Measurements from ENCODE around the gene ZNF581.

Gene ZNF581

GRCh38 chr19:55653651-55654322 is 10.3 kb downstream of the ZNF581 start:
- peak overlapping the region; percentile 72; the same call in 1 of the 2 replicates for H3K4me3 ChIP-seq (ENCODE audit: low read length)
- TF ChIP-seq ZNF274 (IDR thresholded peaks at IDR 0.05; ENCODE audit: low read depth, low read length) = no peak

- peak overlapping the region; percentile 72; the same call in 1 of the 2 replicates for H3K4me3 ChIP-seq (ENCODE audit: low read length)
- TF ChIP-seq ZNF274 (IDR thresholded peaks at IDR 0.05; ENCODE audit: low read depth, low read length) = no peak
Observed at GRCh38 chr19:55654323-55654867, 10.9 kb downstream of the ZNF581 start.

DNA sequence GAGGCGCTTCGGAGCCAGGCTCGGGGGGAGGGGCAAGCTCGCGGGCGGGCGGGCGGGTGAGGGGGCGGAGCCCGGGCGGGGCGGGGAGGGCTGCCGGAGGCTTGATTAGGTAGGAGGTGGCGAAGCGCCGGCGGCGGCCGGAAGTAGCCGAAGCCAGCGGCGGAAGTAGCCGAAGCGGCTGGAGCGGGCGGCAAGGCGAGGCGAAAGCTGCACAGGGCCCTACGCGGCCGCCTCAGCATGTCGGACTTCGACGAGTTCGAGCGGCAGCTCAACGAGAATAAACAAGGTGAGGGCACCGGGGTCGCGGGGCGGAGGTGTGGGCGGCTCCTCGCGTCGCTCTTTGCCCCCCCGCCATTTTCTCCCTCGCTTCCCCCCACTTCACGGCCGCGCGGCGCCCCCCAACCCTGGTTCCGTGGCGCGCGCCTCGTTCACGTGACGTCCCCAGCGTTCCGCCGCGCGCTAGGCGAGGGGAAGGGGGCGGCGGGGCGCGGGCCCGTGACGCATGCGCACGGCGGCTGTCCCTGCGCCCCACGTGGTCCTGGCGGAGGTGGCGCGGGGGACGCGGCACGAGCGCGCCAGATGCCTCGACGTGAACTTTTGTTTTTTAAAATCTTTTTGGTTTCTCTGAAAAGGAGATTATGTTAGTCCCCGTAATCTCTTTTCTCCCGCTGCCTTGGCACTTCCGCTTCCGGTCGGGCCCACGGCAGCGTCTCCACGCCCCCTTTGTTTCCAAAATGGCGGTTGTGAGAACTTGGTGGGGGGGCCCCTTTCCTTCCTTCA is 11.6 kb downstream of the ZNF581 start, which contains the start of gene U2AF2:
Gene U2AF2 (plus strand): TSS at position 168 of the 780 bp plus-strand sequence. CDS start 70 bp downstream, at position 238.
- peak within 1 kb of the TSS; percentile 98 for H3K4me3 ChIP-seq (ENCODE audit: low read length)

GRCh38 chr19:55655648-55656040 is 12.2 kb downstream of the ZNF581 start:
- no peak for TF ChIP-seq ZNF274 (IDR thresholded peaks at IDR 0.05; ENCODE audit: low read depth, low read length)
- H3K4me3 ChIP-seq (ENCODE audit: low read length) = peak overlapping the region; percentile 98

More for the DNA sequence above, 11.6 kb downstream of the ZNF581 start, which contains the start of gene U2AF2:
- TF ChIP-seq ZNF274 (IDR thresholded peaks at IDR 0.05; ENCODE audit: low read depth, low read length) = no peak

DNA sequence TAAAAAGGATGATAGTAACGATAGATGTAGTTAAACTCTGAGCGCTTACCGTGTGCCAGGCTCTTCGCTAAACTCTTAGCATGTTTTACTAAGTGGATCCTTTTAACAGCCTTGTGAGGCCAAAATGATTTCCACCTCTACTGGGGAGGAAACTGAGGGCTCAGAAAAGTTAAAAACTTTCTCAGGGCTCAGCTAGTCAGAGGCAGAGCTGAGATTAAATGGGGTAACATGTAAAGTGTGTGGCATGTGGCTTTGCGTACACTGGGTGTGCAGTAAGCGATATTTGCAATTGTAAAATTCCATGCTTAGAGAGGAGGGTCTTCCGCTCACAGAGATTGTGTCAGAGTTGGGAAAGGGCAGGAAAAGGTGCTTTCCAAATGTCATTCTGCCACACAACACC is 13.1 kb downstream of the ZNF581 start:
- no peak for TF ChIP-seq ZNF274 (IDR thresholded peaks at IDR 0.05; ENCODE audit: low read depth, low read length)
- H3K4me3 ChIP-seq (ENCODE audit: low read length) = peak overlapping the region; percentile 98

- no peak for TF ChIP-seq ZNF274 (IDR thresholded peaks at IDR 0.05; ENCODE audit: low read depth, low read length)
- peak overlapping the region; percentile 98 for H3K4me3 ChIP-seq (ENCODE audit: low read length)
Observed at GRCh38 chr19:55656988-55657747, 13.7 kb downstream of the ZNF581 start.

- TF ChIP-seq ZNF274 (IDR thresholded peaks at IDR 0.05; ENCODE audit: low read depth, low read length) = no peak
- H3K4me3 ChIP-seq (ENCODE audit: low read length) = no peak overlapping the region
Observed at GRCh38 chr19:55658846-55659459, 15.5 kb downstream of the ZNF581 start.

DNA sequence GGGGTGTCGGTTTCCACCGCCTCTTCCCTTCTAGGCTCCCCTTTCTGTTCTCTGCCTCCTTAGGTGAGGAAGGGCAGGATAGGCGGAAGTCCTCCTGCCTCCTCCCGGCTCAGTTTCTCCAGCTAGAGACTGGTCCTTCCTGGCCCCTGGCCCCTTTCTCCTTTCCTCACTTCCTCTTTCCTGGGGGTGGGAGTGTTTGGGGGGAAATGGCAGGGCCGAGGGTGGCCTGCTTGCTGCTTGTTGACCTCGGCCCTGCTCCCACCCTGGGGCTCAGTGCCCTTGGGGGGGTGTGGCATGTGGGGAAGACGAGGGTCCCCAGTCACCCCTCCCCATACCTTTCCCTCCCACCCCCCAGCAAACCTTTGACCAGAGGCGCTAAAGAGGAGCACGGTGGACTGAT is 16.4 kb downstream of the ZNF581 start:
- TF ChIP-seq ZNF274 (IDR thresholded peaks at IDR 0.05; ENCODE audit: low read depth, low read length) = no peak

DNA sequence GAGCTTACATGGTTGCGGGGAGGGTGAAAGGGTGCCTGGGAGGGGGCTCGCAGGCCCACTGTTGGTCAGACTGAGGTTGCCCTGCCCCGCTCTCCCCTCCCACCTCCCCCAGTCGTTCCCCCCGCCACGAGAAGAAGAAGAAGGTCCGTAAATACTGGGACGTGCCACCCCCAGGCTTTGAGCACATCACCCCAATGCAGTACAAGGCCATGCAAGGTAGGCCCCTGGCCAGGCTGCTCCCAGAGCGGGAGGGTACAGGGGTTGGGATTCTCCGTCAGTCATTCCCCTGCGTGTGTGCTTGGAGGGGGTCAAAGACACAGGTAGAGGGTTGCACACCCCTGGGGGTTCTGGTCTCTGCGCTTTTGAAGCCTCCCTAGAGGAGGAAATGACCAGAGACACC is 17.0 kb downstream of the ZNF581 start:
- no peak for TF ChIP-seq ZNF274 (IDR thresholded peaks at IDR 0.05; ENCODE audit: low read depth, low read length)
- H3K4me3 ChIP-seq (ENCODE audit: low read length) = no peak overlapping the region

More for the DNA sequence above, 16.4 kb downstream of the ZNF581 start:
- no peak overlapping the region for H3K4me3 ChIP-seq (ENCODE audit: low read length)

DNA sequence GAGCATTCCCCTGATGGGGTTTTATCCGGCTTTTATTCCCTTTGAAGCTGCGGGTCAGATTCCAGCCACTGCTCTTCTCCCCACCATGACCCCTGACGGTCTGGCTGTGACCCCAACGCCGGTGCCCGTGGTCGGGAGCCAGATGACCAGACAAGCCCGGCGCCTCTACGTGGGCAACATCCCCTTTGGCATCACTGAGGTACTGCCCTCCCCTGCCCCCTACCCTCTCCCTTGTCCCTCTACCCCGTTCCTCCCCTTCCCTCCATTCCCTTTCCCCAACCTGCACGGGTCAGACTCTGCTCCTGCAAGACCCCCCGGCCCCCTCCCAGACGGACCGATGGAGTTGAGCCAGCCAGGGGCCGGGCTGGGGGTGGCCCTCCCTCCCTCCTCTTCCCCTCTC is 17.5 kb downstream of the ZNF581 start:
- no peak overlapping the region for H3K4me3 ChIP-seq (ENCODE audit: low read length)
- TF ChIP-seq ZNF274 (IDR thresholded peaks at IDR 0.05; ENCODE audit: low read depth, low read length) = no peak

DNA sequence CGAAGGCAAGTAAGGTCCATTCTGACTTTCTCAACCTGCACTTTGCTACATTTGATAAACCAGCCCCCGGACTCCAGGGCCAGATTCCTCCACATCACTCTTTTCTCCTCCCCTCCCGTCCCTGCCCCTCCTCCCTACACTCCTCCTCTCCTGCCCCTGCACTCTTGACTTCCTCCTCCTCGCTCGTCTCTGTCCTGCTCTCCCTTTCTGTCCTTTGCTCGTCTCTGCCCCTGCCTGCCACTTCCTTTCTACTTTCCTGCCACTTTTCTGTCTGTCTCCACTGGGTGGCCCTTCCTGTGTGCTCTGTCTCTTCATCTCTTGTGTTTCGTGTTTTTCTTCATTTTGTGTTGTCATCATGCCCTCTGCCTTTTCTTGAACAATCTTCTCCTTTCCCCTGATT is 18.4 kb downstream of the ZNF581 start:
- TF ChIP-seq ZNF274 (IDR thresholded peaks at IDR 0.05; ENCODE audit: low read depth, low read length) = no peak
- no peak overlapping the region for H3K4me3 ChIP-seq (ENCODE audit: low read length)

DNA sequence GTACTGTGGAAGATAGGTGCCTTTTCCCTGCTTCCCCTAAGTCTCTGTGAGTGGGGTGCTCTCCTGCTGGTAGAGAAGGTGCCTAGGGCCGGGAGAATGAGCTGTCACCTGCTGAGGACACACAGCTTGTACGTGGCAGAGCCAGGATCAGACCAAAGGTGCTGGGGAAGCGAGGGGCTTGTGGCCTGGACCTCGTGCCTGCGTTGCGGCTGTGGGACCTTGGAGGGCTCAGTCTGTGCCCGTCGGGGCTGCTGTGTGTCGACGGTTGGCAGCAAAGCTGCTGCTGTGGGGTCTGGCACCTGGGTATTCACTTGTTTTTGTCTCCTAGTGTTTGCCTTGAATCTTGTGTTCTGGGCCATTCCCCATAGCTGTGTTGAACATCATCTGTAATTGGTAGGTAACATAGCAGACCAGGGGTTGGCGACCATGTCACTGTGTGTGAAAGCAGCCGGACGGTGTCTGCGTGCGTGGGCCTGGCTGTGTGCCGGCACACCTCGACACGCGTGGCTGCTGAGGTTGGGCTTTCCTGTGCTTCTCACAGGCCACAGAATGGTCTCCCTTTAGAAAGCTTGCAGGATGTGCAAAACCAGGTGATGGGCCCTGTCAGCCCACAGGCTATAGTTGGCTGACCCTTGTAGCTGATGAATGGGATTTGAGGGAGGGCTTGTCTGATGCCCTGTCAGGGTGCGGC is 20.5 kb downstream of the ZNF581 start:
- TF ChIP-seq ZNF274 (IDR thresholded peaks at IDR 0.05; ENCODE audit: low read depth, low read length) = no peak
- no peak overlapping the region for H3K4me3 ChIP-seq (ENCODE audit: low read length)

DNA sequence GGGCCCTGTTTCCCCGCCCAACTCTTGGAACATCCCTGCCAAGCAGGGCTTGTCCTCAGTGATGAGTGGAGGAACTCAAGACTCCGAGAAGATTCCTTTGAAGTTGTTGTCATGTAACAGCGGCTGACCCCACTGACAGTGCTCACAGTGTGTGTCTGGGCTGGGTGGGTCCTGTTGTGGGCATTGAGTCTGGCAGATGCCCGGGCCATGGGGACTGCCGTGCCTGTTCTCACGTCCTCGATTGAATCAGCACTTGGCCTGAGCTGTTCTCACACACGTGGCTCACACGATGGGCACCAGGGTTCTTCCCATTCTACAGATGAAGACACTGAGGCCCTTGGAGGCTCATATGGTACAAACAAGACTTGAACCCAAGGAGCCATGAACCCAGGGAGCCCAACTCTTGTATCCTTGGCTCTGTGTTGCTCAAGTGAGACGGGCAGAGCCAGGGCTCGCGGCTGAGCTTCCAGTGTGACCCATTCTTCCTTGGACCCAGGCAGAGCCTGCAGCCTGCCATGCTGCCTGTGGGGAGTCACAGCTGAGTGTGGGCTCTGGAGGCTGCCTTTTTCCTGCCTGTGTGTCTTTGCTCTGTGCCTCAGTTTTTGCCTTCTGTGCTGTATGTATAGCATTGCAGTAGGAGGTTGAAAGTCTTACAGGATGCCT is 23.0 kb downstream of the ZNF581 start:
- H3K4me3 ChIP-seq (ENCODE audit: low read length) = no peak overlapping the region
- TF ChIP-seq ZNF274 (IDR thresholded peaks at IDR 0.05; ENCODE audit: low read depth, low read length) = no peak

Data from GM08714 (cell line).